ENCODE measurements around the gene GMDS.

GMDS gene

GRCh38 chr6:1601158-1602048 lies 644.0 kb downstream of the GMDS start:
- no peak overlapping the region for H3K27ac ChIP-seq (ENCODE audit: low read length)
- H3K9me3 ChIP-seq (ENCODE audit: insufficient read depth, low read length), result no peaks in the 10 kb centered on the region
- H3K9ac ChIP-seq (ENCODE audit: low read length), result no peak overlapping the region
- H2AFZ ChIP-seq (ENCODE audit: low read depth, low read length), result no peak overlapping the region
- H3K4me3 ChIP-seq (ENCODE audit: low read length), result no peak overlapping the region
- H3K4me2 ChIP-seq (ENCODE audit: low read length), result no peak overlapping the region
- no peaks in the 10 kb centered on the region for H3K27me3 ChIP-seq (ENCODE audit: low read depth, low read length)
- no peaks in the 10 kb centered on the region for H3K79me2 ChIP-seq (ENCODE audit: low read length)
- H4K20me1 ChIP-seq (ENCODE audit: insufficient read depth, low read length), result no peaks in the 10 kb centered on the region
- H3K36me3 ChIP-seq (replicated peaks; ENCODE audit: low read depth, low read length), result no peaks in the 10 kb centered on the region
- peaks cover 8% of the 10 kb centered on the region for H3K4me1 ChIP-seq (ENCODE audit: low read length)
- TF ChIP-seq CTCF (IDR thresholded peaks at IDR 0.05; ENCODE audit: low read depth, low read length), result no peak
- no peak for TF ChIP-seq EZH2phosphoT487 (IDR thresholded peaks at IDR 0.05; ENCODE audit: low read depth)

- 0 out of 2 replicates have a peak, but pooled peaks cover 6% of the 10 kb centered on the region for H3K4me1 ChIP-seq (ENCODE audit: low read length)
- H3K4me3 ChIP-seq (ENCODE audit: low read length), result no peak overlapping the region
- no peaks in the 10 kb centered on the region for H3K36me3 ChIP-seq (replicated peaks; ENCODE audit: low read depth, low read length)
- TF ChIP-seq EZH2phosphoT487 (IDR thresholded peaks at IDR 0.05; ENCODE audit: low read depth) (no peak), CTCF (IDR thresholded peaks at IDR 0.05; ENCODE audit: low read depth, low read length) (no peak)
- no peak overlapping the region for H2AFZ ChIP-seq (ENCODE audit: low read depth, low read length)
- no peak overlapping the region for H3K9ac ChIP-seq (ENCODE audit: low read length)
- H3K27me3 ChIP-seq (ENCODE audit: low read depth, low read length), result no peaks in the 10 kb centered on the region
- no peak overlapping the region for H3K4me2 ChIP-seq (ENCODE audit: low read length)
- H4K20me1 ChIP-seq (ENCODE audit: insufficient read depth, low read length), result no peaks in the 10 kb centered on the region
- no peaks in the 10 kb centered on the region for H3K79me2 ChIP-seq (ENCODE audit: low read length)
- H3K27ac ChIP-seq (ENCODE audit: low read length), result no peak overlapping the region
- no peaks in the 10 kb centered on the region for H3K9me3 ChIP-seq (ENCODE audit: insufficient read depth, low read length)
Measured at GRCh38 chr6:1600764-1601157, 644.6 kb downstream of the GMDS start.

- Histone ChIP-seq H3K9me3 (ENCODE audit: insufficient read depth, low read length) (no peaks in the 10 kb centered on the region), H3K9ac (ENCODE audit: low read length) (no peak overlapping the region), H2AFZ (ENCODE audit: low read depth, low read length) (no peak overlapping the region), H3K79me2 (ENCODE audit: low read length) (no peaks in the 10 kb centered on the region), H3K4me1 (ENCODE audit: low read length) (0 out of 2 replicates have a peak, but pooled peaks cover 6% of the 10 kb centered on the region), H4K20me1 (ENCODE audit: insufficient read depth, low read length) (no peaks in the 10 kb centered on the region), H3K4me3 (ENCODE audit: low read length) (no peak overlapping the region), H3K27ac (ENCODE audit: low read length) (no peak overlapping the region), H3K36me3 (replicated peaks; ENCODE audit: low read depth, low read length) (no peaks in the 10 kb centered on the region), H3K4me2 (ENCODE audit: low read length) (no peak overlapping the region), H3K27me3 (ENCODE audit: low read depth, low read length) (no peaks in the 10 kb centered on the region)
- TF ChIP-seq EZH2phosphoT487 (IDR thresholded peaks at IDR 0.05; ENCODE audit: low read depth) (no peak), CTCF (IDR thresholded peaks at IDR 0.05; ENCODE audit: low read depth, low read length) (no peak)
Measured at GRCh38 chr6:1600063-1600763, 645.2 kb downstream of the GMDS start.

- Histone ChIP-seq H3K4me3 (ENCODE audit: low read length) (no peak overlapping the region), H3K36me3 (replicated peaks; ENCODE audit: low read depth, low read length) (no peaks in the 10 kb centered on the region), H2AFZ (ENCODE audit: low read depth, low read length) (no peak overlapping the region), H3K4me1 (ENCODE audit: low read length) (0 out of 2 replicates have a peak, but pooled peaks cover 6% of the 10 kb centered on the region), H3K27ac (ENCODE audit: low read length) (no peak overlapping the region), H3K9me3 (ENCODE audit: insufficient read depth, low read length) (no peaks in the 10 kb centered on the region), H4K20me1 (ENCODE audit: insufficient read depth, low read length) (no peaks in the 10 kb centered on the region), H3K9ac (ENCODE audit: low read length) (no peak overlapping the region), H3K79me2 (ENCODE audit: low read length) (no peaks in the 10 kb centered on the region), H3K27me3 (ENCODE audit: low read depth, low read length) (no peaks in the 10 kb centered on the region), H3K4me2 (ENCODE audit: low read length) (no peak overlapping the region)
- no peak for TF ChIP-seq EZH2phosphoT487 (IDR thresholded peaks at IDR 0.05; ENCODE audit: low read depth)
- TF ChIP-seq CTCF (IDR thresholded peaks at IDR 0.05; ENCODE audit: low read depth, low read length), result no peak
Measured at GRCh38 chr6:1599469-1599868, 645.9 kb downstream of the GMDS start.

Data from OCI-LY3 (cell line).